ACC112 (cell line): ENCODE data around the gene ASAP2.

ENCODE experiments used
- H2AFZ ChIP-seq: fragments of 200-600 bp; sonication (generic); one replicate; pipeline ENCODE4 v1.6.0; 2017; ENCODE audit warnings: antibody characterized with exemption, low read length; ENCODE audit not compliant: unreplicated experiment
- H3K27ac ChIP-seq: fragments of 200-600 bp; sonication (generic); 2 replicates; pipeline ENCODE4 v1.5.1; 2014; ENCODE audit warnings: low read depth, mild to moderate bottlenecking, antibody characterized with exemption, low read length, moderate library complexity
- H3K27me3 ChIP-seq: fragments of 200-600 bp; sonication (generic); 2 replicates; pipeline ENCODE4 v1.6.1; 2014; ENCODE audit warnings: mild to moderate bottlenecking, antibody characterized with exemption, low read length, moderate library complexity, mixed read lengths; ENCODE audit not compliant: insufficient read depth
- H3K36me3 ChIP-seq: fragments of 200-600 bp; sonication (generic); 2 replicates; pipeline ENCODE4 v1.6.1; 2016; ENCODE audit warnings: mild to moderate bottlenecking, antibody characterized with exemption, low read length, moderate library complexity, mixed read lengths; ENCODE audit not compliant: insufficient read depth
- H3K4me1 ChIP-seq: fragments of 200-600 bp; sonication (generic); one replicate; pipeline ENCODE4 v1.6.1; 2016; ENCODE audit warnings: low read length, mixed read lengths; ENCODE audit not compliant: insufficient read depth, unreplicated experiment, control insufficient read depth
- H3K4me3 ChIP-seq: fragments of 200-600 bp; sonication (generic); 2 replicates; pipeline ENCODE4 v1.5.1; 2014; ENCODE audit warnings: mild to moderate bottlenecking, low read depth, low read length
- H3K79me2 ChIP-seq: fragments of 200-600 bp; sonication (generic); one replicate; pipeline ENCODE4 v1.6.0; 2016; ENCODE audit warnings: low read length; ENCODE audit not compliant: control insufficient read depth, unreplicated experiment, insufficient read depth

The ASAP2 gene

DNA sequence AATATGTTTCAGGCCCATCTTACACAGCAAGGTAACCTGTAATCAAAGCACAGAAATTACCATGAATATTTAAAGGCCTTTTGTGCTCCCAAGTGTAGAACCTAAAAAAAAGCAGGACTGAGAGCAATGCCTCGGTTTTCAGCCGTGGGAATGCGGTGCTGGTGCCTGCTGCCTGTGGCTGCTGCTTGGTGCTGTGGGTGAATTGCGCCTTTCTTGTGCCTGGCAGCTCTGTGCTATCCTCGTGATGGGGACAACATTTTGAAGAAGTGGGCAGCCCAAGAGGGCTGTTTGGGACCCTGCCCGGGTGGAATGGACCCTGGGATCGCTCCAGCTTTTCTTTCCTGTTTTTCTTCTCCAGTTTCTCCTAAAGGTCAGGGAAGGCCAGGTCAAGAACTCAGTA is 91.2 kb downstream of the ASAP2 start:
- no peak overlapping the region for H3K4me3 ChIP-seq
- no peaks in the 10 kb centered on the region for H3K4me1 ChIP-seq
- H3K79me2 ChIP-seq, result peaks cover 50% of the 10 kb centered on the region
- no peaks in the 10 kb centered on the region for H3K27me3 ChIP-seq
- no peak overlapping the region for H3K27ac ChIP-seq
- no peaks in the 10 kb centered on the region for H3K36me3 ChIP-seq
- no peak overlapping the region for H2AFZ ChIP-seq

- no peaks in the 10 kb centered on the region for H3K27me3 ChIP-seq
- H2AFZ ChIP-seq, result no peak overlapping the region
- 0 out of 2 replicates have a peak, but pooled peaks cover 3% of the 10 kb centered on the region for H3K36me3 ChIP-seq
- H3K4me1 ChIP-seq, result no peaks in the 10 kb centered on the region
- H3K79me2 ChIP-seq, result peaks cover 50% of the 10 kb centered on the region
- no peak overlapping the region for H3K27ac ChIP-seq
- H3K4me3 ChIP-seq, result no peak overlapping the region
These were observed 92.0 kb downstream of the ASAP2 start for GRCh38 chr2:9298583-9298982.

- 0 out of 2 replicates have a peak, but pooled peaks cover 3% of the 10 kb centered on the region for H3K36me3 ChIP-seq
- no peaks in the 10 kb centered on the region for H3K27me3 ChIP-seq
- no peak overlapping the region for H3K4me3 ChIP-seq
- no peak overlapping the region for H2AFZ ChIP-seq
- H3K79me2 ChIP-seq, result peaks cover 50% of the 10 kb centered on the region
- H3K4me1 ChIP-seq, result no peaks in the 10 kb centered on the region
- no peak overlapping the region for H3K27ac ChIP-seq
These were observed 92.8 kb downstream of the ASAP2 start for GRCh38 chr2:9299161-9300100.

DNA sequence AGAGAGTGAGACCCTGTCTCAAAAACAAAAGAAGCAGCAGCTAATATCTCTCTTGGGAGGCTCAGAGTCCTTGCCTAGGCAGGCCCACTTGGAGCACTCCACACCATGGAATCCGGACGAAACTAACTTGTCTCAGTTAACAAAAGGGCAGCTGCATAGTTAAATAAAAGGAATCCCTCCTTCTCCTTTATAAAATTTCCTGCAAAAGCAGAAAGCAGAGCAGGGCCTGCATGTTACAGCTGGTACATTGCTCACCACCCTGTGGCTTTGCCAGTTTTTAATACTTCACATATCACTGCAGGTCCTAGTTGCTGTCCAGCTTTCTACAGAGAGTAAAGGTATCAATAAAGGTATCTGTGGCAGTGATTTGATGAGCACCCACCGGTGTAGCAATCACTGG is 93.6 kb downstream of the ASAP2 start:
- Histone ChIP-seq H2AFZ (no peak overlapping the region), H3K4me3 (no peak overlapping the region), H3K79me2 (peaks cover 42% of the 10 kb centered on the region), H3K4me1 (no peaks in the 10 kb centered on the region), H3K27me3 (no peaks in the 10 kb centered on the region), H3K36me3 (0 out of 2 replicates have a peak, but pooled peaks cover 3% of the 10 kb centered on the region), H3K27ac (no peak overlapping the region)

DNA sequence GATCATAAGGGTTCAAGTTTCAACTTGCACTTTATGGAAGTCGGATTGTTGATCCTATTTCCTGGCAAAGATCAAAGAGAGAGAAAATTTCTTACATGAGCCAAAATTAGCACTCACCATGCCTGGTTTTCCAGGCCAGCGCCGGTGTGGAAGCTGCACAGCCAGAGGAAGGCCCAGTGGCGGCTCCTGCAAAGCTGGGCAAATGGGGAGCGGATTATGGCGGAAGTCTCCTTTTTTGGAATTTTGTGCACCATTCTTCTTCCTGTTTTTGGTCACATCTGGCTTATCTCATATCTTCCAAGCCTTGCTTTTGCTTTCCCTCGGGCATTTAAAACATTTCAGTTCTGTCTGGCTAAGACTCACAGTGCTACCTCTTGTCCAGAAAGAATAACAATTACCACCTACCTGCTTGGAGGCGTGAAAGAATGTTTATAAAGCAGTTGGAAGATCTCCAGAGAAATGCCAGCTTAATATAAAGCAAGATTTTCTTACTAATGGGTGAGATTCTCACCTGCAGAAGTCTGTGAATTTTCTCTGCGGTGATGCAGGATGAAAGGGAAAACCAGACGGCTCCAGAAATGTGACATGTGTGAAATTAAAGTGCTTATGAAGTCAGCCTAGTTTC is 94.3 kb downstream of the ASAP2 start:
- Histone ChIP-seq H3K27me3 (no peaks in the 10 kb centered on the region), H3K4me3 (no peak overlapping the region), H2AFZ (no peak overlapping the region), H3K79me2 (peaks cover 34% of the 10 kb centered on the region), H3K27ac (no peak overlapping the region), H3K4me1 (no peaks in the 10 kb centered on the region), H3K36me3 (0 out of 2 replicates have a peak, but pooled peaks cover 3% of the 10 kb centered on the region)

DNA sequence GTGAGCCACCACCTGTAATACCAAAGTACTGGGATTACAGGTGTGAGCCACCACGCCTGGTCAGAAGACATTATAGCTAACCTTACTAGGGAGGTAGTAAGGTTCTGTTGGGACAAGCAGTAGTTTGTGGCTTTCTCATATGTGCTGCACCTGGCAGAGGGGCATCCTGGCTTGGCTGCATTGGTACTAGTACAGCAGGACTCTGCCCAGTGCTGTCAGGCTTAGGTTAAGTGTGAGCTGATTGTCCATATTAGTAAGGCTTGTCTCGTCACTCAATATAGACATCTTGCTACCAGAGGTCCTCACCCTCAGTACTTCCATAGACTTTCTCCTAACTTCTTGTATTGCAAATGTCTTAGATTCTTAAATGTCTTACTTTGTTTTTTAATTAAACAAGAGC is 96.1 kb downstream of the ASAP2 start:
- H3K79me2 ChIP-seq, result peaks cover 27% of the 10 kb centered on the region
- no peaks in the 10 kb centered on the region for H3K27me3 ChIP-seq
- H2AFZ ChIP-seq, result no peak overlapping the region
- no peak overlapping the region for H3K27ac ChIP-seq
- H3K4me3 ChIP-seq, result no peak overlapping the region
- H3K4me1 ChIP-seq, result peaks cover 9% of the 10 kb centered on the region
- H3K36me3 ChIP-seq, result 0 out of 2 replicates have a peak, but pooled peaks cover 3% of the 10 kb centered on the region

- 0 out of 2 replicates have a peak, but pooled peaks cover 3% of the 10 kb centered on the region for H3K36me3 ChIP-seq
- H2AFZ ChIP-seq, result no peak overlapping the region
- peaks cover 34% of the 10 kb centered on the region for H3K79me2 ChIP-seq
- no peak overlapping the region for H3K4me3 ChIP-seq
- H3K4me1 ChIP-seq, result peaks cover 18% of the 10 kb centered on the region
- H3K27me3 ChIP-seq, result no peaks in the 10 kb centered on the region
- no peak overlapping the region for H3K27ac ChIP-seq
These were observed 97.1 kb downstream of the ASAP2 start for GRCh38 chr2:9303528-9304225.

GRCh38 chr2:9306911-9307310 is 100.3 kb downstream of the ASAP2 start:
- Histone ChIP-seq H3K27me3 (no peaks in the 10 kb centered on the region), H3K36me3 (0 out of 2 replicates have a peak, but pooled peaks cover 3% of the 10 kb centered on the region), H3K79me2 (peaks cover 34% of the 10 kb centered on the region), H3K4me1 (peaks cover 48% of the 10 kb centered on the region), H3K27ac (0 out of 2 replicates have a peak overlapping the region, but pooled peaks have one; percentile 14), H3K4me3 (no peak overlapping the region), H2AFZ (no peak overlapping the region)

DNA sequence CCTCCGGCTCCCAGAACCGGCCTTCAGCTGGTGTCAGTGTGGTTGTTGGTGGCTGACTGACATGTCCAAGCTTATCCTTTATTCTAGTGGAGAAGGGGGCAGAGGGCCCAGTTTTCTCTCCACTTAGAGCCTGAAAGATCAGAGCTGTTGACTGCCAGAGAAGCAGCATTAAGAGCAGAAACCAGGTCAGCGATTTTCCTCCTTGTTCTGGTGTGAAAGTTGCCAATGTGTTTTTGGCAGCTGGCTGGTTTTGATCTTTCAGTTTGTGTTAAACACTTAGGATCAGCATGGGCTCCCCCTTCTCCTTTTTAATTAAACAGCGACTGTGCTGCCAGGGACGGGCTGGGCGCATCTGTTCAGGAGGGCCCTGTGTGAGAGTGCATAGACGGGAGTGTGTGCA is 100.9 kb downstream of the ASAP2 start:
- no peak overlapping the region for H3K4me3 ChIP-seq
- H3K27me3 ChIP-seq, result no peaks in the 10 kb centered on the region
- H3K4me1 ChIP-seq, result peaks cover 54% of the 10 kb centered on the region
- no peak overlapping the region for H2AFZ ChIP-seq
- 0 out of 2 replicates have a peak overlapping the region, but pooled peaks have one; percentile 14 for H3K27ac ChIP-seq
- 0 out of 2 replicates have a peak, but pooled peaks cover 3% of the 10 kb centered on the region for H3K36me3 ChIP-seq
- H3K79me2 ChIP-seq, result peaks cover 36% of the 10 kb centered on the region

DNA sequence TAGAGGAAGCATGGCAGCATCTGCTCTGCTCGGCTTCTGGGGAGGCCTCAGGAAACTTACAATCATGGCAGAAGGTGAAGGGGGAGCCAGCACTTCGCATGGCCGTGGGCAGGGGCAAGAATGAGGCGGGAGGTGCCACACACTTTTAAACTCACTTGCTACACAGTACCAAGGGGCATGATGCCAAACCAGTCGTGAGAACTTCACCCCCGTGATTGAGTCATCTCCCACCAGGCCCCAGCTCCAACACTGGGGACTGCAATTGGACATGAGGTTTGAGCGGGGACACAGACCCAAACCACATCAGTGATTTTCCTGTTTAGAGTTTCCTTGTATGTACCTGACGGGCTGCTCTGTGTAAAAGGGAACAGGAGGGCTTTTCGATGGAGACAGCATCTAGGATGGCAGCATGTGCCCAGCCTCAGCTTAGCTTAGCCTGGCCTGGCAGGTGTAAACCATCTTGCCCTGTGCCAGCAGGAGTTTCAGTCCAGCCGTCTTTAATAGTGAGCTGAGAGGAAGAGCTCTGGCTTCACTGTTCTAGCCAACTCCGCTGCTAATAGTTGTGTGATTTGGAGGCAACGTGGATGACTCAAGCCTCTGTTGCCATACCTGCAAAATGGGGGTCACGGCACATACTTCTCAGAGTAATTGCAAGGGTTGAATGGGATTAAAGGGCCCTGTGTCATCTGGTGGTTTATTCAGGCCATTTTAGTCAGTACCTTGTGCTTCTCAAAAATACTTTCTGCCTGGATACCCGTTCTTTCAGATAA is 101.8 kb downstream of the ASAP2 start:
- Histone ChIP-seq H3K36me3 (0 out of 2 replicates have a peak, but pooled peaks cover 5% of the 10 kb centered on the region), H3K79me2 (peaks cover 37% of the 10 kb centered on the region), H3K27me3 (no peaks in the 10 kb centered on the region), H3K4me3 (no peak overlapping the region), H3K4me1 (peaks cover 55% of the 10 kb centered on the region), H2AFZ (no peak overlapping the region), H3K27ac (peak overlapping the region; percentile 94; the same call in 1 of the 2 replicates)
